ENCODE results near the gene GSG1L.
A peak's percentile ranks its signal among the peaks of the same experiment; 100 is the strongest.

Gene GSG1L

DNA sequence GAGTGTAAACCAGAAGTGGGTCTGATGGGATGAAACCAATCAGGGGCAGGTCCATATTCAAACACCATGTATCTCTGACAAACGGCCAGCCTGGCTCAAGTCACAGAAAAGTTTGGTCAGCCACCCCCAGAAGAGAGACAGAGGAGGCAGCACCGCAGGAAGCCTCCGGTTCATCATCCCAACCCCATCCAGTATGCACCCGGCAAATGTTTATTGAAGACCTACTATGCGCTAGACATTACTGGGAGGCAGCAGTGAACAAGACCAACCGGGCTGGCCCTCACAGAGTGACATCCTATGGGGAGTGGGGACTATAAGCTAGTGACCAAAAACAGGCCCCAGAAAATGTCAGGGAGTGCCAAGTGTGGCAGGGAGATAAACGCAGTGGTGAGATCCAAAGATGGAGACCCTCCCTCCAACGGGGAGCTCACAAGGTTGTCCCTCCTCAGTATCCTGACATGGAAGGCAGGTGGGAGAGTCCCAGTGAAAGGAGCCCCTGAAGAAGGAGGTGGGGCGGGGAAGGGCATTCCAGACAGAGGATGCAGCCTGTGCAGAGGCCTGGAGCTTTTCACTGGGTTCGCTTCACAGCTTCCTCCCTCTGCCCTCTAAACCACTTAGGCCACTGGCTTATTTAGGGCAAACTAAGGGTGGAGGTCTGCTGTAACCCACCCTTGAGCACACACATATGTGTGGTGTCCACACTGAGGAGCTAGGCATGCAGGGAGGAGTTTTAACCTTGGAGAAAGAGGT lies 2.0 kb downstream of the GSG1L start:
- no peaks in the 10 kb centered on the region for H3K9me3 ChIP-seq (ENCODE audit: control insufficient read depth, low read length)
- no peak overlapping the region for H3K9ac ChIP-seq (ENCODE audit: low read length)
- H3K36me3 ChIP-seq (ENCODE audit: control insufficient read depth, insufficient read depth, low read length, severe bottlenecking), result no peaks in the 10 kb centered on the region
- DNase-seq (ENCODE audit: low read depth), result no peak
- H3K4me3 ChIP-seq (ENCODE audit: low read length), result no peak overlapping the region
- no peaks in the 10 kb centered on the region for H3K4me1 ChIP-seq (ENCODE audit: control insufficient read depth, insufficient read depth, low read length)
- peaks cover 70% of the 10 kb centered on the region for H3K27me3 ChIP-seq (replicated peaks; ENCODE audit: control insufficient read depth, insufficient read depth, low read length)

DNA sequence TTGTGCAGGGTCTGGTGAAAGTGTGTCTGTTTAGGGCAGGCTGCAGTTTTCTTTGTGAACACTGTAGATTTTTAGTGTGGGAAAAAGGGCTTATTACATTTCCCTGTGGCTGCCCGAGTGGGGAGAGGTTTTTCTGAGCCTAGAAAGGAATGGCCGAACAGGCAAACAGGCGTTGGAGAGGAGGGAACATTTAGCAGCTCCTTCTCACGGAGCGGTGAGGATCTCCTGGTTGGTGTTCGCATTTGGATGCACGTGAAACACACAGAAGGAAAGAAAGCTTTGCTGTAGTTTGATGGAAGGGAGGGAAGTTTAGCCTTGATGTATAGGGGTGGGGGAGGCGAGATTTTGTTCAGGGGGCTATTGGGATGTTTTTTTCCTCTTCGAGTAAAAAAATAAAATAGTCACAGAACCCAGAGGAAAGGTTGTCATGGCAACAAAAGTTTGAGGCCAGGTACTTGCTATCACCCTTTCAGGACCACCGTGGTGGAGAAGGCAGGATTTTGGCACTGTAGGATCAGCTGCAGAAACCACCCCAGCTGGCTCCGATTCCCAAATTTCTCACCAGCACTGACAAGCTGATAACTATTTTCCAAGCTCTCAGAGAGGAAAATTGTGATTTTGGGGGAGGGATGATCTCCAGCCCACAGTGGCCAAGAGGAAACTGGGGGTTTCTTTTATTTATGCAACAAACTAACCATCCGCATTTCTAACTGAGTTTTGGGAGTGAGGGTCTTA lies 3.5 kb downstream of the GSG1L start:
- H3K27me3 ChIP-seq (replicated peaks; ENCODE audit: control insufficient read depth, insufficient read depth, low read length), result peaks cover 69% of the 10 kb centered on the region
- H3K4me3 ChIP-seq (ENCODE audit: low read length), result no peak overlapping the region
- DNase-seq (ENCODE audit: low read depth), result peak; percentile 4
- H3K9ac ChIP-seq (ENCODE audit: low read length), result no peak overlapping the region
- H3K9me3 ChIP-seq (ENCODE audit: control insufficient read depth, low read length), result no peaks in the 10 kb centered on the region
- no peaks in the 10 kb centered on the region for H3K4me1 ChIP-seq (ENCODE audit: control insufficient read depth, insufficient read depth, low read length)
- H3K36me3 ChIP-seq (ENCODE audit: control insufficient read depth, insufficient read depth, low read length, severe bottlenecking), result no peaks in the 10 kb centered on the region

DNA sequence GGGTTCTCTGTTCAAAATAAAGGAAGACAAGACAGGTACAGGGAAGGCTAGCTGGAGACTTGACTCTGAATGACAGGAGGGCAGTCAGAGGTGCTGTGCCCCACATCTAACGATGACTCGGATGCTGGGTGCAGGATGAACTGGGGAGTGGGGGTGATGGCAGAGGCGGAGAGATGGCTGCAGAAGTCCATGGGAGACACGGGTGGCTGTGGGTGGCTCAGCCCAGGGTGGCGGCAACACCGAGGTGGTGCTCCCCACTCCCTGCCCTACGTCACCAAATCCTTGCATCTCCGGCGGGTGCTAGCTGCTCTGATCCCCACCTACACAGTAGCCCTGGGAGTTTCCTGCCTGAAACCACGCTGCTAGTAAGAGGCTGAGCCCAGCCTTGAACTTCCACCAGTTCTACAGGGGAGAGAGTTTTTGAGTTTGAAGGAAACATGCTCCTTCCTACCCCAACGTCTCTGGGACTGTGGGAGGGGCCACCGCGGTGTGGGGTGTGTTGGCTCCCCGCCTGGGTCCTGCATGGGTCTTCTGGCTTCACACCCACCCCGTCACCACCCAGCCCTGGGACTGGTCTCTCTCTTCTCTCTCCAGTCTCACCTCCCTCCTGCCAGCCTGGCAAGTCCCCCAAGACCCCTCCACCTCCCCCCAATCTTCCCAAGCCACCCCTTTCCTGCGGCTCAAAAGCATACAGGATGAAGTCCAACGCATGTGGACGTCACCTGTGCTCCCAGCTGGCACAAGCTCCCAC lies 4.5 kb downstream of the GSG1L start:
- Histone ChIP-seq H3K27me3 (replicated peaks; ENCODE audit: control insufficient read depth, insufficient read depth, low read length) (peaks cover 62% of the 10 kb centered on the region), H3K4me1 (ENCODE audit: control insufficient read depth, insufficient read depth, low read length) (no peaks in the 10 kb centered on the region), H3K9ac (ENCODE audit: low read length) (no peak overlapping the region), H3K4me3 (ENCODE audit: low read length) (no peak overlapping the region), H3K9me3 (ENCODE audit: control insufficient read depth, low read length) (no peaks in the 10 kb centered on the region), H3K36me3 (ENCODE audit: control insufficient read depth, insufficient read depth, low read length, severe bottlenecking) (no peaks in the 10 kb centered on the region)
- no peak for DNase-seq (ENCODE audit: low read depth)

DNA sequence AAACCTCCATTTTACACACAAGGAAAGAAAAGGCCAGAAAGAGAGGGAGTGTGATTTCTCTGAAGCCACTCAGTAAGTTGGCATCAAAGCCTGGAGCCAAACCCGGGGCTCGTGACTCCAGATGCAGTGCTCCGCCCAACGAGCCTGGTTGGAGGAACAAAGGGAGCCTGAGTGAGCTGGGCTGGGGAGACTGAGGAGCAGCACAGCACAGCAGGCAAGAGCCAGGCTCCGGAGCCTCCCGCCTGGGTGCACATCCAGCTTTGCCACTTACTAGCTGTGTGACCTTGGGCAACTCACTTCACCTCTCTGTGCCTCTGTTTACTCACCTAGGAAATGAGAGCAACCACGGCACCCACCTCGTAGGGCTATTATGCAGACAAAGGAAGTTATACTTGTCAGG lies 5.6 kb downstream of the GSG1L start:
- H3K4me1 ChIP-seq (ENCODE audit: control insufficient read depth, insufficient read depth, low read length), result no peaks in the 10 kb centered on the region
- no peak overlapping the region for H3K9ac ChIP-seq (ENCODE audit: low read length)
- peaks cover 70% of the 10 kb centered on the region for H3K27me3 ChIP-seq (replicated peaks; ENCODE audit: control insufficient read depth, insufficient read depth, low read length)
- H3K36me3 ChIP-seq (ENCODE audit: control insufficient read depth, insufficient read depth, low read length, severe bottlenecking), result no peaks in the 10 kb centered on the region
- no peak overlapping the region for H3K4me3 ChIP-seq (ENCODE audit: low read length)
- H3K9me3 ChIP-seq (ENCODE audit: control insufficient read depth, low read length), result no peaks in the 10 kb centered on the region
- DNase-seq (ENCODE audit: low read depth), result no peak

DNA sequence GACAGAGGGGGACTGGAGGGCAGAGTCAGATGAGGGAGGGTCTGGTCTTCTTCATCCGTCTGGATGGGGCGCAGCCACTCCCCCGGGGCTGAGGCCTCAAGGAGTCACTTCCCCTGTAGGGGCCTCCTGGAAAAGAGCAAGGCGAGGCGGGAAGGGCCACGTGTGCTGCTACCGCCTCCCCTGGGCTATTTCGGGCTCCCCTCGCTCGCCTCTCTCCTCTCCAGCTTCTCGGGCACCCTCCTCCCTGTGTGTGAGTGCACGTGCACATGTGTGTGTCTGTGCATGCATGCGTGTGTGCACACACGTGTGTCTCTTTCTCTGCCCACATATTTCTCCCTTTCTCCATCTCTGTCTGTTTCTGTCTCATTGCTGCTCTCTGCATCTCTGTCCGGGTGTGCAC lies 10.1 kb downstream of the GSG1L start:
- no peak for DNase-seq (ENCODE audit: low read depth)
- H3K27me3 ChIP-seq (replicated peaks; ENCODE audit: control insufficient read depth, insufficient read depth, low read length), result peaks cover 53% of the 10 kb centered on the region
- no peaks in the 10 kb centered on the region for H3K4me1 ChIP-seq (ENCODE audit: control insufficient read depth, insufficient read depth, low read length)
- no peaks in the 10 kb centered on the region for H3K36me3 ChIP-seq (ENCODE audit: control insufficient read depth, insufficient read depth, low read length, severe bottlenecking)
- H3K9ac ChIP-seq (ENCODE audit: low read length), result no peak overlapping the region
- no peak overlapping the region for H3K4me3 ChIP-seq (ENCODE audit: low read length)
- peaks cover 13% of the 10 kb centered on the region for H3K9me3 ChIP-seq (ENCODE audit: control insufficient read depth, low read length)

DNA sequence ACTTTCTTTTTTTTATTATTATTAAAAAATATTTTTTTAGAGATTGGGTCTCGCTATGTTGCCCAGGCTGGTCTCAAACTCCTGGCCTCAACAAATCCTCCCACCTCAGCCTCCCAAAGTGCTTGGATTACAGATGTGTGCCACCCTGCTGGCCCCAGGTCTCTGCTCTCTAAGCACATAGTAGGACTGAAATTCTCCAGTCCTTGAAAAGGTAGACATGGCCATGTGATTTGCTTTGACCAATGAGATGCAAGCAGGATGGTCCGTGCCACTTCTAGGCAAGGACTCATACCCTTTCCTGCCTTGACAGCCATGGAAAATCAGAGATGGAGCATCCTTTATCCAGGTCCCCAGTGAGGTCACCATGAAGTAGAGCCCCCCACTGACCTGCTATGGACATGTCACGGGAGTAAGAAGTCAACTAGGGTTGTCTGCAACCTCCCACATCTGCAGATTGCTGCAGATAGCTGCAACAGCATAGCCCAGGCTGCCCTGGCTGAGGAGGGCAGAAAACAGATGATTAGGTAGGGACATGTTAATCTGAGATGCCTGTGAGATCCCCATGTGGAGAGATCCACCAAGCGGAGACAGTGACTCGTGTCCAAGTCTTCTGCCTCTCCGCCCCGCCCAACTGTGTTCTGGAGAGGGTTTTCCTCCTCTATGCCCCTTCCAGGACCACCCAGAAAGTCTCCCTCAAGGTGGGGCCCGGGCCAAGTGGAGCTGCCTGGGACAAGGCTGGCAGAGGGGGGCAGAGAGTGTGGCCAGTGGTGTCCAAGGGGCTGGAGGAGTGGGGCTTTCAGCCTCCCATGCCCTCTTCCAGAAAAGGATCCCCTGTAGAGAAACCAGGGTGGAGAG lies 11.0 kb downstream of the GSG1L start:
- no peak for DNase-seq (ENCODE audit: low read depth)
- Histone ChIP-seq H3K9ac (ENCODE audit: low read length) (no peak overlapping the region), H3K4me1 (ENCODE audit: control insufficient read depth, insufficient read depth, low read length) (no peaks in the 10 kb centered on the region), H3K27me3 (replicated peaks; ENCODE audit: control insufficient read depth, insufficient read depth, low read length) (peaks cover 43% of the 10 kb centered on the region), H3K9me3 (ENCODE audit: control insufficient read depth, low read length) (peaks cover 21% of the 10 kb centered on the region), H3K36me3 (ENCODE audit: control insufficient read depth, insufficient read depth, low read length, severe bottlenecking) (no peaks in the 10 kb centered on the region), H3K4me3 (ENCODE audit: low read length) (no peak overlapping the region)

DNA sequence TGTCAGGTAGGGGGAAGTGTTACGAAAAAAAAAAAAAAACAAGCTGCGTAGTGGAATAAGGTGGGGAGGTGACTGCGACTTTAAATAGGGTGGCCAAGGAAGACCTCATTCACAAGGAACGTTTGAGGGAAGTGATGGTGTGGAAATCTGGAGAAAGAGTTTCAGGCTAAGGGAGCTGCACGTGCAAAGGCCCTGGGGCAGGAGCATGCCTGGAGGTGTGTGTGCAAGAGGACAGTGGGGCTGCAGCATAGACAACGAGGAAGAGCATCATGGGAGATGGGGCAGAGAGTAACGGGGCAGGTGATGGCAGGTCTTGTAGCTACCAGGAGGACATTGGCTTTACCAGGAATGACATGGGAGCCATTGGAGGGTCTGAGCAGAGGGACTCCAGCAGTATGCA lies 12.0 kb downstream of the GSG1L start:
- DNase-seq (ENCODE audit: low read depth), result no peak
- no peak overlapping the region for H3K4me3 ChIP-seq (ENCODE audit: low read length)
- no peaks in the 10 kb centered on the region for H3K4me1 ChIP-seq (ENCODE audit: control insufficient read depth, insufficient read depth, low read length)
- H3K27me3 ChIP-seq (replicated peaks; ENCODE audit: control insufficient read depth, insufficient read depth, low read length), result peaks cover 36% of the 10 kb centered on the region
- H3K9ac ChIP-seq (ENCODE audit: low read length), result no peak overlapping the region
- H3K36me3 ChIP-seq (ENCODE audit: control insufficient read depth, insufficient read depth, low read length, severe bottlenecking), result no peaks in the 10 kb centered on the region
- peaks cover 21% of the 10 kb centered on the region for H3K9me3 ChIP-seq (ENCODE audit: control insufficient read depth, low read length)

DNA sequence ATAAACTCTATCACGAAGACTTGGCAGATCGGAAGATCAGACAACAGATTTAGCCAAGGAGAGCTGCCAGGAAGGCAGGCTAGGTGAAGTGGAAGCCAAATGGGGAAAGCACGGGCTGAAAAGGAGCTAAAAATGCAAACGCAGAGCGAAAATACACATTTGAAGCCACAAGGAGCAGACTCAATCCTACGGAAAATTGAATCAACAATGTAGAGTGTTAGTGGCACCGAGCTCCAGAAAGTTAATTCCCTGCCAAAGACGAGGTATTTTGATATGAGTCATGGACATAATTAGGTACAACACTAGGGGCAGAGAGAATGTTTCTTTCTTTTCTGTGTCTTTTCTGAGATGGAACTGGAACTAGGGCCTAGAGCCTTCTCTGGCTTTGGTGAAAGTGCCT lies 20.7 kb downstream of the GSG1L start:
- Histone ChIP-seq H3K27me3 (replicated peaks; ENCODE audit: control insufficient read depth, insufficient read depth, low read length) (peaks cover 27% of the 10 kb centered on the region), H3K4me3 (ENCODE audit: low read length) (no peak overlapping the region), H3K36me3 (ENCODE audit: control insufficient read depth, insufficient read depth, low read length, severe bottlenecking) (no peaks in the 10 kb centered on the region), H3K9me3 (ENCODE audit: control insufficient read depth, low read length) (peaks cover 1% of the 10 kb centered on the region), H3K9ac (ENCODE audit: low read length) (no peak overlapping the region), H3K4me1 (ENCODE audit: control insufficient read depth, insufficient read depth, low read length) (peaks cover 7% of the 10 kb centered on the region)
- DNase-seq (ENCODE audit: low read depth), result peak; percentile 27

DNA sequence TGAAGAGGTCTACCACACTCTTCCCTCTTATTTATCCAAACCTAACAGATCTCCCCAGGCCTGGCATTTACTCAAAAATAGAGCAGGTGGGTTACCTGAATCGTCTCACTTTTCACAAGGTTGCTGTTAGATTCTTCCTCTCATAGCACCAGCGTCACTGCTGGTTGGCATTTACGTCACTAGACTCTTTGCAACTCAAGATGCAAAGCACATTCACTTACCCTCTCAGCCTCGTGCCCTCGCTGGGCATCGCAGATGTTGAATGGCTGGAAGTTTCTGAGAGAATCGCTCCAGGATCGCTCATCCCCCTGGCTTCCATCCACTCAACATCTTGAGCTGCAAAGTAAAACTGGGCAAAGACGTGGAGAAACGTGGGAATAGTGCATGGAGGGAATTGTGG lies 21.9 kb downstream of the GSG1L start:
- no peaks in the 10 kb centered on the region for H3K36me3 ChIP-seq (ENCODE audit: control insufficient read depth, insufficient read depth, low read length, severe bottlenecking)
- H3K9ac ChIP-seq (ENCODE audit: low read length), result no peak overlapping the region
- DNase-seq (ENCODE audit: low read depth), result no peak

DNA sequence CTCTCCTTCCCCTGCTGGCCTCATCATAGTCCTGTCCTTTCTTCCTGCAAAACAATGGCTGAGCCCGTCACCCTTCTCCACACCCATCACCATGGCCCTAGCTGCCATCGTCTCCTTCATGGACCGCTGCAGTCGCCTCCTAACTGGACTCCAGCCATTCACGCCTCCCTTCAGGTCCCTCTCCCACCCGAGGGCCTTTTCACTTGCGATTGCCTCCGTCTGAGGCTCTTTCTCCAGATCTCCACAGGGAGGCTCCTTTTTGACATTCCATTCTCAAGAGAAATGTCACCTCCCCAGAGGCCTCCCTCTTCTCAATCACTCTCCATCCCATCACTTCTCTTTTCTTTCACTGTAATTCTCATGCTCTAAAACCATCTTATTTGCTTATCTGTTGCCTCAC lies 23.5 kb downstream of the GSG1L start:
- Histone ChIP-seq H3K9me3 (ENCODE audit: control insufficient read depth, low read length) (no peaks in the 10 kb centered on the region), H3K4me1 (ENCODE audit: control insufficient read depth, insufficient read depth, low read length) (peaks cover 7% of the 10 kb centered on the region), H3K9ac (ENCODE audit: low read length) (no peak overlapping the region), H3K4me3 (ENCODE audit: low read length) (no peak overlapping the region), H3K36me3 (ENCODE audit: control insufficient read depth, insufficient read depth, low read length, severe bottlenecking) (no peaks in the 10 kb centered on the region), H3K27me3 (replicated peaks; ENCODE audit: control insufficient read depth, insufficient read depth, low read length) (peaks cover 37% of the 10 kb centered on the region)
- DNase-seq (ENCODE audit: low read depth), result no peak

More for the DNA sequence above, 21.9 kb downstream of the GSG1L start:
- H3K4me1 ChIP-seq (ENCODE audit: control insufficient read depth, insufficient read depth, low read length), result peaks cover 7% of the 10 kb centered on the region
- no peak overlapping the region for H3K4me3 ChIP-seq (ENCODE audit: low read length)
- H3K27me3 ChIP-seq (replicated peaks; ENCODE audit: control insufficient read depth, insufficient read depth, low read length), result peaks cover 30% of the 10 kb centered on the region
- no peaks in the 10 kb centered on the region for H3K9me3 ChIP-seq (ENCODE audit: control insufficient read depth, low read length)
